A673 (cell line): Measurements from ENCODE around the gene EYA4. TPM values are rescaled to one million over a fixed set of nuclear protein-coding genes. Genes with fewer than 3 reads are reported as not detected.

Experiments
- BruUV-seq: library from RNA; stranded (reverse); fragments of 400-500 nt; replicated peaks from 2 replicates; lab custom pipeline; 2021; lab: Mats Ljungman, UMichigan
- CTCF ChIA-PET: fragments of 300-600 bp; sonication (Branson Sonifier 250); formaldehyde crosslinking; loops from one replicate; lab custom pipeline; 2022; ENCODE audit warnings: antibody characterized with exemption; lab: Charles Lee
- POLR2A ChIA-PET: fragments of 300-600 bp; sonication (Branson Sonifier 250); formaldehyde crosslinking; loops from one replicate; lab custom pipeline; 2022; ENCODE audit warnings: antibody characterized with exemption; ENCODE audit not compliant: low non-redundant PET; lab: Charles Lee
- DNase-seq: peaks from one replicate; pipeline ENCODE4 v3.0.0-alpha.2; 2015; ENCODE audit warnings: low spot score
- H3K27ac ChIP-seq: fragments of 200-600 bp; sonication (generic); 2 replicates; pipeline ENCODE4 v1.5.1; 2016; ENCODE audit warnings: mixed run types, low read depth, mild to moderate bottlenecking, mixed read lengths, antibody characterized with exemption, low read length; ENCODE audit not compliant: poor library complexity, severe bottlenecking
- H3K27me3 ChIP-seq: fragments of 200-600 bp; sonication (generic); replicated peaks from 2 replicates; pipeline ENCODE4 v1.6.1; 2017; ENCODE audit warnings: mixed run types, low read depth, mild to moderate bottlenecking, mixed read lengths, antibody characterized with exemption, low read length; ENCODE audit not compliant: insufficient read depth, poor library complexity
- H3K36me3 ChIP-seq: fragments of 200-600 bp; sonication (generic); 2 replicates; pipeline ENCODE4 v1.6.1; 2016; ENCODE audit warnings: mixed run types, mild to moderate bottlenecking, mixed read lengths, antibody characterized with exemption, low read length; ENCODE audit not compliant: insufficient read depth, poor library complexity, severe bottlenecking
- H3K4me1 ChIP-seq: fragments of 200-600 bp; sonication (generic); 2 replicates; pipeline ENCODE4 v1.6.1; 2017; ENCODE audit warnings: mixed run types, mild to moderate bottlenecking, mixed read lengths, antibody characterized with exemption, low read length; ENCODE audit not compliant: insufficient read depth, poor library complexity, severe bottlenecking
- H3K4me3 ChIP-seq: fragments of 200-600 bp; sonication (generic); 2 replicates; pipeline ENCODE4 v1.5.1; 2016; ENCODE audit warnings: low read depth, mixed run types, mild to moderate bottlenecking, mixed read lengths, low read length; ENCODE audit not compliant: poor library complexity, severe bottlenecking
- H3K9me3 ChIP-seq: fragments of 200-600 bp; sonication (generic); 2 replicates; pipeline ENCODE4 v1.6.1; 2016; ENCODE audit warnings: mixed run types, low read depth, mild to moderate bottlenecking, mixed read lengths, antibody characterized with exemption, low read length; ENCODE audit not compliant: poor library complexity, severe bottlenecking
- CTCF ChIP-seq: fragments of 300-800, 200-600 bp; sonication (generic); conservative IDR thresholded peaks from 2 replicates; pipeline ENCODE4 v1.5.1; 2017; ENCODE audit warnings: low read depth, mild to moderate bottlenecking, antibody characterized with exemption, low read length, moderate library complexity, mixed read lengths
- EZH2 ChIP-seq: fragments of 200-600 bp; sonication (generic); IDR thresholded peaks from 2 replicates; pipeline ENCODE4 v1.6.1; 2017; ENCODE audit warnings: borderline replicate concordance, low read depth, mild to moderate bottlenecking, mixed read lengths, antibody characterized with exemption, low read length; ENCODE audit not compliant: poor library complexity, severe bottlenecking
- intact Hi-C: fragments of 100-400 bp; cut with micrococcal nuclease; formaldehyde crosslinking; loops from one replicate; pipeline ENCODE4 v1.10.0; 2022; ENCODE audit not compliant: unreplicated experiment
- total RNA-seq: library from RNA; stranded (reverse); gene quantifications from 2 replicates; pipeline ENCODE4 v1.2.3, GENCODE V29; 2021

Gene EYA4
- total RNA-seq, 1 experiment from 2014 or later: 1.3 TPM

DNA sequence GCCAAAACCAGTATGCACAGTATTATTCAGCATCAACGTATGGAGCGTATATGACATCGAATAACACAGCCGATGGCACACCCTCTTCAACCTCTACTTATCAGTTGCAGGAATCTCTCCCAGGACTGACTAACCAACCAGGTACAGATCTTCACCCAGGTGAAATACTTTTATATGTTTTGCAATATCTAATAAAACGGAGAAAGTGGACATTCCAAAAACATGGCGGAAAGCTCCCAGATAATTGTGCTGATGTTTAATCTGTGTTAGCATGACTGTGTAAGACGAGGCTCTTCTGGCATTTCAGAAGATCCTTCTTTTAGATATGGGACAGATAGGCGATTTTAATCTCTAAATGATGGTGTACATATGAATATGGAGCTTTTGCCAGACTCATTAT, 227.4 kb downstream of the EYA4 start:
- ChIA-PET POLR2A (interaction anchor here (0.6 kb wide), 1 partner anchor 941 kb away, joined by 8 read pairs; no protein-coding TSS in a partner anchor), CTCF (no interaction called here)
- Histone ChIP-seq H3K4me3 (no peak overlapping the region), H3K36me3 (no peaks in the 10 kb centered on the region), H3K9me3 (no peaks in the 10 kb centered on the region), H3K27me3 (no peaks in the 10 kb centered on the region), H3K27ac (no peak overlapping the region), H3K4me1 (no peaks in the 10 kb centered on the region)
- TF ChIP-seq EZH2 (no peak), CTCF (no peak)
- BruUV-seq: no TSS peak
- intact Hi-C loops: no loop called here
- DNase-seq: no peak

- DNase-seq: no peak
- POLR2A ChIA-PET: no interaction called here
- Histone ChIP-seq H3K36me3 (no peaks in the 10 kb centered on the region), H3K4me1 (no peaks in the 10 kb centered on the region), H3K27ac (no peak overlapping the region), H3K27me3 (no peaks in the 10 kb centered on the region), H3K4me3 (no peak overlapping the region), H3K9me3 (no peaks in the 10 kb centered on the region)
- CTCF ChIA-PET: no interaction called here
- BruUV-seq: no TSS peak
- intact Hi-C loops: no loop called here
- TF ChIP-seq EZH2 (no peak), CTCF (no peak)
Measured at GRCh38 chr6:133474516-133474915, 233.4 kb downstream of the EYA4 start.

DNA sequence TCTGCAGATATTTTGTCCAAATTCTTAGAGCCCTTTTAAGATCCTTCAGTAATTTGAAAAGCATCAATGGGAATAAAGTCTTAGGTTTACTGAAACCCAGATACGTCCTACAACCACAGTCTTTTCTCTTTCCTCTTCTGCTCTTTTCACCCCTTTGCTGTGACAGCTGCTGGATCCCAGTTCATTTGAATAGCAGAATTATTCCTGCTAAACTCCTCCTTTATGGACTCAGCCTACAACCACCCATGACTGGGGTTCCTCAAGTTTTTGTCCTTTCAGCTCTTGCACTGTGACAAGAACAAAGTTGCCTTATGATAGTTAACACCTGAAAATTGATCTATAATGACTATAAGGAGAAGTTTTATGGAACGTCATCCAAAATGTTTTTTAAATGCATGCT, 237.5 kb downstream of the EYA4 start:
- POLR2A ChIA-PET: no interaction called here
- H3K36me3 ChIP-seq: no peaks in the 10 kb centered on the region
- H3K9me3 ChIP-seq: no peaks in the 10 kb centered on the region
- no peak overlapping the region for H3K4me3 ChIP-seq
- no peak for TF ChIP-seq CTCF
- TF ChIP-seq EZH2: no peak
- CTCF ChIA-PET: no interaction called here
- DNase-seq: no peak
- no peaks in the 10 kb centered on the region for H3K4me1 ChIP-seq
- no peaks in the 10 kb centered on the region for H3K27me3 ChIP-seq
- H3K27ac ChIP-seq: no peak overlapping the region
- BruUV-seq: no TSS peak
- intact Hi-C loops: no loop called here
